Neural cell (in vitro differentiated cells): ENCODE results near the gene SUPT20HL2. TPM values are rescaled to one million over a fixed set of nuclear protein-coding genes. Genes with fewer than 3 reads are reported as not detected.

Source experiments
- H2AFZ ChIP-seq: fragments of 200-600, 300-800 bp; sonication (generic), shearing (Covaris generic); 2 replicates; pipeline ENCODE4 v1.6.0; 2014; ENCODE audit warnings: low read depth, mild to moderate bottlenecking, antibody characterized with exemption, low read length, moderate library complexity
- H3F3A ChIP-seq: fragments of 200-600 bp; shearing (Covaris generic); 2 replicates; pipeline ENCODE4 v1.6.1; 2016; ENCODE audit warnings: mild to moderate bottlenecking, moderate library complexity, mixed read lengths, antibody characterized with exemption, low read length; ENCODE audit not compliant: insufficient read depth, poor library complexity, severe bottlenecking
- H3K27ac ChIP-seq: fragments of 200-600, 300-800 bp; sonication (generic), shearing (Covaris generic); 2 replicates; pipeline ENCODE4 v1.5.1; 2014; ENCODE audit warnings: mild to moderate bottlenecking, low read length, moderate library complexity
- H3K27me3 ChIP-seq: fragments of 300-800, 200-600 bp; sonication (generic), shearing (Covaris generic); 2 replicates; pipeline ENCODE4 v1.6.0; 2014; ENCODE audit warnings: mild to moderate bottlenecking, low read depth, low read length, moderate library complexity; ENCODE audit not compliant: insufficient read depth
- H3K36me3 ChIP-seq: fragments of 300-800, 200-600 bp; sonication (generic), shearing (Covaris generic); 2 replicates; pipeline ENCODE4 v1.5.1; 2014; ENCODE audit warnings: mild to moderate bottlenecking, antibody characterized with exemption, low read length, moderate library complexity; ENCODE audit not compliant: insufficient read depth
- H3K4me2 ChIP-seq: fragments of 300-800, 200-600 bp; sonication (generic), shearing (Covaris generic); 2 replicates; pipeline ENCODE4 v1.6.0; 2014; ENCODE audit warnings: mild to moderate bottlenecking, low read length
- H3K4me3 ChIP-seq: fragments of 300-800, 200-600 bp; sonication (generic), shearing (Covaris generic); 2 replicates; pipeline ENCODE4 v1.5.1; 2014; ENCODE audit warnings: mild to moderate bottlenecking, low read length, moderate library complexity
- H3K79me2 ChIP-seq: fragments of 200-600 bp; shearing (Covaris generic); replicated peaks from 2 replicates; pipeline ENCODE4 v1.6.0; 2014; ENCODE audit warnings: mild to moderate bottlenecking, low read length, moderate library complexity; ENCODE audit not compliant: insufficient read depth
- H3K9ac ChIP-seq: fragments of 300-800, 200-600 bp; sonication (generic), shearing (Covaris generic); 2 replicates; pipeline ENCODE4 v1.6.1; 2016; ENCODE audit warnings: mild to moderate bottlenecking, low read length, mixed read lengths
- H3K9me2 ChIP-seq: fragments of 200-600 bp; shearing (Covaris generic); 2 replicates; pipeline ENCODE4 v1.6.1; 2016; ENCODE audit warnings: mild to moderate bottlenecking, low read length, mixed read lengths; ENCODE audit not compliant: insufficient read depth
- H3K9me3 ChIP-seq: fragments of 200-600, 300-800 bp; sonication (generic), shearing (Covaris generic); 2 replicates; pipeline ENCODE4 v1.6.1; 2016; ENCODE audit warnings: mild to moderate bottlenecking, mixed run types, low read length, moderate library complexity, mixed read lengths
- H4K20me1 ChIP-seq: fragments of 200-600 bp; shearing (Covaris generic); 2 replicates; pipeline ENCODE4 v1.6.1; 2016; ENCODE audit warnings: mild to moderate bottlenecking, mixed run types; ENCODE audit not compliant: insufficient read depth
- CTCF ChIP-seq: fragments of 450-650 bp; IDR thresholded peaks from 2 replicates; pipeline ENCODE4 v1.5.1; 2014; ENCODE audit warnings: antibody characterized with exemption, mild to moderate bottlenecking, moderate library complexity; ENCODE audit not compliant: poor library complexity, severe bottlenecking
- EP300 ChIP-seq: fragments of 450-650 bp; conservative IDR thresholded peaks from 2 replicates; pipeline ENCODE4 v1.6.1; 2014; ENCODE audit warnings: antibody characterized with exemption, mild to moderate bottlenecking, moderate library complexity; ENCODE audit not compliant: poor library complexity, severe bottlenecking
- EZH2 ChIP-seq: fragments of 200-600, 300-800 bp; shearing (Covaris generic), sonication (generic); IDR thresholded peaks from 2 replicates; pipeline ENCODE4 v1.6.1; 2014; ENCODE audit warnings: antibody characterized with exemption, low read length, borderline replicate concordance, mild to moderate bottlenecking; ENCODE audit not compliant: insufficient read depth, poor library complexity, severe bottlenecking
- MXI1 ChIP-seq: fragments of 450-650 bp; conservative IDR thresholded peaks from 2 replicates; pipeline ENCODE4 v1.6.1; 2014; ENCODE audit warnings: antibody characterized with exemption, mild to moderate bottlenecking; ENCODE audit not compliant: poor library complexity, severe bottlenecking
- POLR2AphosphoS5 ChIP-seq: IDR thresholded peaks from 2 replicates; pipeline ENCODE4 v1.6.1; 2012
- RAD21 ChIP-seq: fragments of 450-650 bp; conservative IDR thresholded peaks from 2 replicates; pipeline ENCODE4 v1.6.1; 2014; ENCODE audit warnings: antibody characterized with exemption, mild to moderate bottlenecking, moderate library complexity
- REST ChIP-seq: IDR thresholded peaks from 2 replicates; pipeline ENCODE4 v1.6.1; 2012; ENCODE audit warnings: borderline replicate concordance
- SMC3 ChIP-seq: fragments of 450-650 bp; conservative IDR thresholded peaks from 2 replicates; pipeline ENCODE4 v1.6.1; 2014; ENCODE audit warnings: antibody characterized with exemption, mild to moderate bottlenecking, moderate library complexity; ENCODE audit not compliant: poor library complexity
- TAF1 ChIP-seq: IDR thresholded peaks from 2 replicates; pipeline ENCODE4 v1.6.1; 2012; ENCODE audit warnings: low read depth
- polyA plus RNA-seq: library from polyadenylated mRNA; depleted of rRNA; stranded (reverse); fragments of >200 nt; gene quantifications from 2 replicates; pipeline ENCODE4 v1.2.3, GENCODE V29; 2014

Gene SUPT20HL2
- polyA plus RNA-seq, 1 donor from 2014 or later, result not detected

- TF ChIP-seq CTCF, result no peak
Measured at GRCh38 chrX:24283127-24283794, 30.6 kb downstream of the SUPT20HL2 start (continued).

GRCh38 chrX:24282381-24283126 lies 31.3 kb downstream of the SUPT20HL2 start:
- no peak for TF ChIP-seq POLR2AphosphoS5
- no peak for TF ChIP-seq RAD21
- no peak for TF ChIP-seq TAF1
- TF ChIP-seq CTCF, result no peak
- no peak for TF ChIP-seq EZH2
- TF ChIP-seq REST, result no peak
- no peak for TF ChIP-seq EP300
- no peak for TF ChIP-seq MXI1
- no peak for TF ChIP-seq SMC3

More at GRCh38 chrX:24282381-24283126, 31.3 kb downstream of the SUPT20HL2 start:
- Histone ChIP-seq H3K4me2 (no peak overlapping the region), H3K27me3 (no peaks in the 10 kb centered on the region), H3K4me3 (no peak overlapping the region), H4K20me1 (no peaks in the 10 kb centered on the region), H3K9me3 (no peaks in the 10 kb centered on the region), H3K79me2 (no peaks in the 10 kb centered on the region), H3K36me3 (no peaks in the 10 kb centered on the region), H2AFZ (no peak overlapping the region), H3K9ac (no peak overlapping the region), H3K27ac (no peak overlapping the region), H3F3A (no peaks in the 10 kb centered on the region), H3K9me2 (no peaks in the 10 kb centered on the region)
